ENCODE data around the gene FURIN.

FURIN gene

GRCh38 chr15:90877996-90878395 lies 9.6 kb downstream of the FURIN start:
- ChIA-PET CTCF (no interaction called here), POLR2A (no interaction called here)
- TF ChIP-seq SP1 (IDR thresholded peaks at IDR 0.05) (no peak), FOXM1 (IDR thresholded peaks at IDR 0.05; ENCODE audit: borderline replicate concordance) (no peak), NFRKB (IDR thresholded peaks at IDR 0.05) (no peak), FOXA1 (IDR thresholded peaks at IDR 0.05) (no peak), BHLHE40 (IDR thresholded peaks at IDR 0.05; ENCODE audit: borderline replicate concordance) (no peak), ARNT (IDR thresholded peaks at IDR 0.05) (no peak), HDGF (IDR thresholded peaks at IDR 0.05; ENCODE audit: borderline replicate concordance) (no peak), CTBP1 (IDR thresholded peaks at IDR 0.05; ENCODE audit: borderline replicate concordance) (no peak), L3MBTL2 (conservative IDR thresholded peaks at IDR 0.05) (no peak), LEF1 (IDR thresholded peaks at IDR 0.05; ENCODE audit: borderline replicate concordance) (no peak), FOXK2 (IDR thresholded peaks at IDR 0.05) (no peak), ZNF384 (IDR thresholded peaks at IDR 0.05) (no peak), TARDBP (IDR thresholded peaks at IDR 0.05) (no peak), ELF4 (IDR thresholded peaks at IDR 0.05) (no peak)
- TF ChIP-seq, protein P1, sequence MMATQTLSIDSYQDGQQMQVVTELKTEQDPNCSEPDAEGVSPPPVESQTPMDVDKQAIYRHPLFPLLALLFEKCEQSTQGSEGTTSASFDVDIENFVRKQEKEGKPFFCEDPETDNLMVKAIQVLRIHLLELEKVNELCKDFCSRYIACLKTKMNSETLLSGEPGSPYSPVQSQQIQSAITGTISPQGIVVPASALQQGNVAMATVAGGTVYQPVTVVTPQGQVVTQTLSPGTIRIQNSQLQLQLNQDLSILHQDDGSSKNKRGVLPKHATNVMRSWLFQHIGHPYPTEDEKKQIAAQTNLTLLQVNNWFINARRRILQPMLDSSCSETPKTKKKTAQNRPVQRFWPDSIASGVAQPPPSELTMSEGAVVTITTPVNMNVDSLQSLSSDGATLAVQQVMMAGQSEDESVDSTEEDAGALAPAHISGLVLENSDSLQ (IDR thresholded peaks at IDR 0.05), result no peak
- DNase-seq (ENCODE audit: extremely low spot score), result no peak

GRCh38 chr15:90878660-90879059 lies 10.3 kb downstream of the FURIN start:
- DNase-seq (ENCODE audit: extremely low spot score), result no peak
- TF ChIP-seq HDGF (IDR thresholded peaks at IDR 0.05; ENCODE audit: borderline replicate concordance) (no peak), SUZ12 (IDR thresholded peaks at IDR 0.05) (no peak), BHLHE40 (IDR thresholded peaks at IDR 0.05; ENCODE audit: borderline replicate concordance) (no peak), ELF4 (IDR thresholded peaks at IDR 0.05) (no peak), NFRKB (IDR thresholded peaks at IDR 0.05) (no peak), ARNT (IDR thresholded peaks at IDR 0.05) (no peak), FOXM1 (IDR thresholded peaks at IDR 0.05; ENCODE audit: borderline replicate concordance) (no peak), FOXK2 (IDR thresholded peaks at IDR 0.05) (no peak), SP1 (IDR thresholded peaks at IDR 0.05) (no peak), LEF1 (IDR thresholded peaks at IDR 0.05; ENCODE audit: borderline replicate concordance) (no peak), L3MBTL2 (conservative IDR thresholded peaks at IDR 0.05) (no peak), ZNF384 (IDR thresholded peaks at IDR 0.05) (no peak)
- ChIA-PET POLR2A (no interaction called here), CTCF (no interaction called here)

DNA sequence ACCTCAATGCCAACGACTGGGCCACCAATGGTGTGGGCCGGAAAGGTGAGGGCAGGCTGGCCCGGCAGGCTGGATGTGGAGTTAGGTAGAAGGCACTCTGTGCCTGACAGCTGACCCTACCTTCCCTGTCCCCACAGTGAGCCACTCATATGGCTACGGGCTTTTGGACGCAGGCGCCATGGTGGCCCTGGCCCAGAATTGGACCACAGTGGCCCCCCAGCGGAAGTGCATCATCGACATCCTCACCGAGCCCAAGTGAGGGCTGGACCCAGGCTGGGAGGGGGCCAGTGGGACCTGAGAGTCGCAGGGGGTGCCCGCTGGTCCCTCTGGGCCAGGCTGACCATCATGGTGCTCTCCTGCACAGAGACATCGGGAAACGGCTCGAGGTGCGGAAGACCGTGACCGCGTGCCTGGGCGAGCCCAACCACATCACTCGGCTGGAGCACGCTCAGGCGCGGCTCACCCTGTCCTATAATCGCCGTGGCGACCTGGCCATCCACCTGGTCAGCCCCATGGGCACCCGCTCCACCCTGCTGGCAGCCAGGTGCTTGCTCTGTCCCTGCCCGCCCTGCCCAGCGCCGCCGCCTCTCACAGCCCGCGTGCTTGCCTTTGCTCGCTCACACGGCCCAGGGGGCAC lies 11.5 kb downstream of the FURIN start:
- DNase-seq (ENCODE audit: extremely low spot score), result no peak
- CTCF ChIA-PET, result no interaction called here
- POLR2A ChIA-PET, result interaction anchor here (0.6 kb wide), 1 partner anchor 163 kb away, joined by 3 read pairs; the partner anchor contains the start of gene BLM
- TF ChIP-seq HDGF (IDR thresholded peaks at IDR 0.05; ENCODE audit: borderline replicate concordance), result no peak
- TF ChIP-seq NFRKB (IDR thresholded peaks at IDR 0.05), result no peak
- TF ChIP-seq FOXA1 (IDR thresholded peaks at IDR 0.05), result no peak
- TF ChIP-seq SP1 (IDR thresholded peaks at IDR 0.05), result no peak
- TF ChIP-seq TARDBP (IDR thresholded peaks at IDR 0.05), result no peak
- TF ChIP-seq LEF1 (IDR thresholded peaks at IDR 0.05; ENCODE audit: borderline replicate concordance), result no peak
- TF ChIP-seq, protein P1 (IDR thresholded peaks at IDR 0.05), result no peak
- TF ChIP-seq ZNF384 (IDR thresholded peaks at IDR 0.05), result no peak
- no peak for TF ChIP-seq FOXK2 (IDR thresholded peaks at IDR 0.05)
- TF ChIP-seq ARNT (IDR thresholded peaks at IDR 0.05), result no peak
- TF ChIP-seq CTBP1 (IDR thresholded peaks at IDR 0.05; ENCODE audit: borderline replicate concordance), result no peak
- TF ChIP-seq L3MBTL2 (conservative IDR thresholded peaks at IDR 0.05), result no peak
- no peak for TF ChIP-seq SUZ12 (IDR thresholded peaks at IDR 0.05)
- no peak for TF ChIP-seq ELF4 (IDR thresholded peaks at IDR 0.05)
- TF ChIP-seq BHLHE40 (IDR thresholded peaks at IDR 0.05; ENCODE audit: borderline replicate concordance), result no peak
- TF ChIP-seq FOXM1 (IDR thresholded peaks at IDR 0.05; ENCODE audit: borderline replicate concordance), result no peak

- CTCF ChIA-PET, result no interaction called here
- no peak for TF ChIP-seq TARDBP (IDR thresholded peaks at IDR 0.05)
- no peak for TF ChIP-seq ZNF384 (IDR thresholded peaks at IDR 0.05)
- TF ChIP-seq SUZ12 (IDR thresholded peaks at IDR 0.05), result no peak
- TF ChIP-seq SP1 (IDR thresholded peaks at IDR 0.05), result no peak
- TF ChIP-seq NFRKB (IDR thresholded peaks at IDR 0.05), result no peak
- TF ChIP-seq LEF1 (IDR thresholded peaks at IDR 0.05; ENCODE audit: borderline replicate concordance), result no peak
- no peak for TF ChIP-seq HDGF (IDR thresholded peaks at IDR 0.05; ENCODE audit: borderline replicate concordance)
- TF ChIP-seq FOXK2 (IDR thresholded peaks at IDR 0.05), result no peak
- TF ChIP-seq FOXA1 (IDR thresholded peaks at IDR 0.05), result no peak
- TF ChIP-seq, protein P1 (IDR thresholded peaks at IDR 0.05), result no peak
- no peak for TF ChIP-seq L3MBTL2 (conservative IDR thresholded peaks at IDR 0.05)
- no peak for DNase-seq (ENCODE audit: extremely low spot score)
- POLR2A ChIA-PET, result interaction anchor here (1.3 kb wide), 1 partner anchor 23 kb away, joined by 4 read pairs; the partner anchor contains the start of gene MAN2A2
These were observed 12.2 kb downstream of the FURIN start for GRCh38 chr15:90880381-90881145.

- ChIA-PET POLR2A (interaction anchor here (1.3 kb wide), 1 partner anchor 22 kb away, joined by 4 read pairs; the partner anchor contains the start of gene MAN2A2), CTCF (interaction anchor here (0.9 kb wide), 1 partner anchor 21 kb away, joined by 3 read pairs; no protein-coding TSS in a partner anchor)
- DNase-seq (ENCODE audit: extremely low spot score), result no peak
- TF ChIP-seq FOXK2 (IDR thresholded peaks at IDR 0.05), result no peak
- TF ChIP-seq L3MBTL2 (conservative IDR thresholded peaks at IDR 0.05), result no peak
- TF ChIP-seq BHLHE40 (IDR thresholded peaks at IDR 0.05; ENCODE audit: borderline replicate concordance), result no peak
- TF ChIP-seq ARNT (IDR thresholded peaks at IDR 0.05), result no peak
- TF ChIP-seq ZNF384 (IDR thresholded peaks at IDR 0.05), result no peak
- TF ChIP-seq, protein P1 (IDR thresholded peaks at IDR 0.05), result no peak
- no peak for TF ChIP-seq SUZ12 (IDR thresholded peaks at IDR 0.05)
- no peak for TF ChIP-seq HDGF (IDR thresholded peaks at IDR 0.05; ENCODE audit: borderline replicate concordance)
These were observed 13.0 kb downstream of the FURIN start for GRCh38 chr15:90881181-90881977.
